ENCODE data around the gene SLC25A33.

The SLC25A33 gene

DNA sequence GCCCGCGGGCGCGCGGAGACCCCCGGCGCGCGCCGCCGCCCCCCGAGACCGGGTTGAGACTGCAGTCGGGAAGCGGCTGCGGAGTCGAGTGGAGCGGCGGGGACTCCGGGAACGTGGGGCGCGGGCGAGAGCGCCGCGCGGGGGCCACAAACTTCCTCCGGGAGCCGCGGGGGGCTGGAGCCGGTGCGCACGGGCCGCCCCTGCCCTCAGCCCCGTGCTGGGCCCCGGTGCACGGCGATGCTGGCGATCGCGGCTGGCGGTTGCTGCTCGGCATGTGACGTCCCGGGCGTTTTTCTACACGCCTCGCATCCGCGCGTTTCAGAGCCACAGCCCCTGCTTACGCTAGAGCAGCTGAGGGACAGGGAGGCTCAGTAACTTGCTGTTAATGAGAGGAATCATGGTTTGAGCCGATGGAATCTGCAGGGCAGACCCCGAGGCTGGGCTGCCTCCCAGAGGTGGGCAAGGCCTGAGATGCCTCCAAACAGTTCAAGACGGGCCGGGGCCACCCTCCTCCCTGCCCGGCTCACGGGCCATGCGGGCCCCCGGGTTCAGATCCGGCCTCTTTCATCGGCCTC is 50.0 kb downstream of the SLC25A33 start:
- H2AFZ ChIP-seq (ENCODE audit: low read depth, low read length) = peak overlapping the region; percentile 68
- ATAC-seq (ENCODE audit: insufficient read depth, low read depth) = peak; percentile 47
- peaks cover 25% of the 10 kb centered on the region for H3K36me3 ChIP-seq (ENCODE audit: insufficient read depth, low read length)
- peak overlapping the region; percentile 96 for H3K4me2 ChIP-seq (ENCODE audit: insufficient read depth, low read length)
- peak overlapping the region; percentile 77 for H3K9ac ChIP-seq (ENCODE audit: low read depth, low read length)
- TF ChIP-seq EZH2 (IDR thresholded peaks at IDR 0.05; ENCODE audit: borderline replicate concordance, low read depth, low read length, severe bottlenecking) = no peak
- TF ChIP-seq, protein P1, sequence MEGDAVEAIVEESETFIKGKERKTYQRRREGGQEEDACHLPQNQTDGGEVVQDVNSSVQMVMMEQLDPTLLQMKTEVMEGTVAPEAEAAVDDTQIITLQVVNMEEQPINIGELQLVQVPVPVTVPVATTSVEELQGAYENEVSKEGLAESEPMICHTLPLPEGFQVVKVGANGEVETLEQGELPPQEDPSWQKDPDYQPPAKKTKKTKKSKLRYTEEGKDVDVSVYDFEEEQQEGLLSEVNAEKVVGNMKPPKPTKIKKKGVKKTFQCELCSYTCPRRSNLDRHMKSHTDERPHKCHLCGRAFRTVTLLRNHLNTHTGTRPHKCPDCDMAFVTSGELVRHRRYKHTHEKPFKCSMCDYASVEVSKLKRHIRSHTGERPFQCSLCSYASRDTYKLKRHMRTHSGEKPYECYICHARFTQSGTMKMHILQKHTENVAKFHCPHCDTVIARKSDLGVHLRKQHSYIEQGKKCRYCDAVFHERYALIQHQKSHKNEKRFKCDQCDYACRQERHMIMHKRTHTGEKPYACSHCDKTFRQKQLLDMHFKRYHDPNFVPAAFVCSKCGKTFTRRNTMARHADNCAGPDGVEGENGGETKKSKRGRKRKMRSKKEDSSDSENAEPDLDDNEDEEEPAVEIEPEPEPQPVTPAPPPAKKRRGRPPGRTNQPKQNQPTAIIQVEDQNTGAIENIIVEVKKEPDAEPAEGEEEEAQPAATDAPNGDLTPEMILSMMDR (IDR thresholded peaks at IDR 0.05; ENCODE audit: borderline replicate concordance, extremely low read depth, low read length, poor library complexity, severe bottlenecking) = no peak
- H3K27me3 ChIP-seq (ENCODE audit: insufficient read depth, low read length, poor library complexity) = no peaks in the 10 kb centered on the region
- peaks cover 55% of the 10 kb centered on the region for H3K79me2 ChIP-seq (ENCODE audit: insufficient read depth, low read length)
- peak overlapping the region; percentile 78 for H3K27ac ChIP-seq (ENCODE audit: low read length)
- H3K9me3 ChIP-seq (ENCODE audit: insufficient read depth, low read length, severe bottlenecking) = no peaks in the 10 kb centered on the region
- peak overlapping the region; percentile 81 to 87 for H3K4me3 ChIP-seq (ENCODE audit: low read depth in 1 of 2, low read length in 2 of 2)
- DNase-seq = peak; percentile 57
- peaks cover 52% of the 10 kb centered on the region for H3K4me1 ChIP-seq (ENCODE audit: insufficient read depth, low read length)
- peaks cover 51% of the 10 kb centered on the region for H4K20me1 ChIP-seq (ENCODE audit: insufficient read depth, low read length)

DNA sequence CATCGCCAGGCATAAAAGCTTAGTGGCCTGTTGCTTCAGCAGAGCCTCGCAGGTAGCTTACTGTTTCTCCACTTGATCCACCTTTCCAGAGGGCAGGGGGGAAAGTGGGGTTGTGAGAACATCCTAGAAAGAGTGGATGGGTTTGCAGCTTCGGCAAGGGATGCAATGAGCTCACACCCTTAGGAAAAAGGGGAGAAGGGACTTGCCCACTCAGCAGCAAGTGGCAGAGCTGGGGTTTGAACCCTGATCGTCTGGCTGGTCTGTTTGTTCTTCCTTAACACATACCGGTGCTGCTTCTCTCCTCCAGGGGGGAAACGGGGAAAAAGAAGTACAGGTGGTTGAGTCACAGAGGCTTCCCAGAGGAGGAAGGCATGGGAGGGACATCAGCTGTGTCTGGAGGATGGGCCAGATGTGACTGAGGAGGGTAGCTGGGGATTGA is 50.5 kb downstream of the SLC25A33 start:
- ATAC-seq (ENCODE audit: insufficient read depth, low read depth) = no peak
- Histone ChIP-seq H3K36me3 (ENCODE audit: insufficient read depth, low read length) (peaks cover 23% of the 10 kb centered on the region), H3K4me1 (ENCODE audit: insufficient read depth, low read length) (peaks cover 55% of the 10 kb centered on the region), H3K9ac (ENCODE audit: low read depth, low read length) (peak overlapping the region; percentile 77), H3K4me2 (ENCODE audit: insufficient read depth, low read length) (peak overlapping the region; percentile 96), H3K4me3 (ENCODE audit: low read depth in 1 of 2, low read length in 2 of 2) (peak overlapping the region; percentile 81 to 87), H4K20me1 (ENCODE audit: insufficient read depth, low read length) (peaks cover 56% of the 10 kb centered on the region), H2AFZ (ENCODE audit: low read depth, low read length) (peak overlapping the region; percentile 68), H3K27me3 (ENCODE audit: insufficient read depth, low read length, poor library complexity) (no peaks in the 10 kb centered on the region), H3K79me2 (ENCODE audit: insufficient read depth, low read length) (peaks cover 60% of the 10 kb centered on the region), H3K27ac (ENCODE audit: low read length) (peak overlapping the region; percentile 78), H3K9me3 (ENCODE audit: insufficient read depth, low read length, severe bottlenecking) (no peaks in the 10 kb centered on the region)
- peak; percentile 30 for DNase-seq
- no peak for TF ChIP-seq EZH2 (IDR thresholded peaks at IDR 0.05; ENCODE audit: borderline replicate concordance, low read depth, low read length, severe bottlenecking)
- TF ChIP-seq, protein P1 (IDR thresholded peaks at IDR 0.05; ENCODE audit: borderline replicate concordance, extremely low read depth, low read length, poor library complexity, severe bottlenecking) = no peak

DNA sequence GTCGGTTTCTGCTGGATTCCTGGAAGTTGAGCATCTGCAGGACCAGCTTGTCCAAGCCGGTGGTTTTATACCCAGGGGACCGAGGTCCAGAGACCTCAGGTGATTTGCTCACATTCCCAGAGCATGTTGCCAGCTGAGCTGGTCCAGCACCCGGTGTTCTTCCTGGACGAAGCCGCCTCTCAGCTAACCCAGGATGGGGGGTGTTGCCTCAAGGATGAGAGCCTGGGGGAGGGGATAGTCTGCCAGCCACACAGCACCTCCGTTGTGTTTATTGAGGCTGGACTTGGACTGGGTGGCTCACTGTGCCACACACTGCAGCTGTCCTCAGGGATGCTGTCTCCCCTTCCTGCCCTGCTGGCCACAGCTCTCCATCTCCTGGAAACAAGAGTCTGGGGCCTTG is 50.9 kb downstream of the SLC25A33 start:
- Histone ChIP-seq H4K20me1 (ENCODE audit: insufficient read depth, low read length) (peaks cover 61% of the 10 kb centered on the region), H3K27ac (ENCODE audit: low read length) (peak overlapping the region; percentile 78), H3K4me2 (ENCODE audit: insufficient read depth, low read length) (peak overlapping the region; percentile 96), H3K79me2 (ENCODE audit: insufficient read depth, low read length) (peaks cover 64% of the 10 kb centered on the region), H2AFZ (ENCODE audit: low read depth, low read length) (no peak overlapping the region), H3K9ac (ENCODE audit: low read depth, low read length) (peak overlapping the region; percentile 77), H3K4me3 (ENCODE audit: low read depth in 1 of 2, low read length in 2 of 2) (peak overlapping the region; percentile 81 to 87; a peak in 3 of 4 replicates), H3K36me3 (ENCODE audit: insufficient read depth, low read length) (peaks cover 23% of the 10 kb centered on the region), H3K27me3 (ENCODE audit: insufficient read depth, low read length, poor library complexity) (no peaks in the 10 kb centered on the region), H3K4me1 (ENCODE audit: insufficient read depth, low read length) (peaks cover 55% of the 10 kb centered on the region), H3K9me3 (ENCODE audit: insufficient read depth, low read length, severe bottlenecking) (no peaks in the 10 kb centered on the region)
- ATAC-seq (ENCODE audit: insufficient read depth, low read depth) (no peak), DNase-seq (no peak)
- TF ChIP-seq EZH2 (IDR thresholded peaks at IDR 0.05; ENCODE audit: borderline replicate concordance, low read depth, low read length, severe bottlenecking) = no peak
- TF ChIP-seq, protein P1 (IDR thresholded peaks at IDR 0.05; ENCODE audit: borderline replicate concordance, extremely low read depth, low read length, poor library complexity, severe bottlenecking) = no peak

Data from DND-41 (cell line).